ENCODE measurements around the gene MYH4.

GRCh38 chr17:10516638-10517037 is 47.3 kb upstream of the MYH4 start:
- TF ChIP-seq CTCF (IDR thresholded peaks at IDR 0.05) = no peak
- TF ChIP-seq POLR2A (IDR thresholded peaks at IDR 0.05) = no peak
